ENCODE data around the gene WFDC10B. TPM values are rescaled to one million over a fixed set of nuclear protein-coding genes. Genes with fewer than 3 reads are reported as not detected.

The WFDC10B gene
- total RNA-seq, 1 experiment from 2014 or later = not detected

GRCh38 chr20:45701104-45701503 is 3.7 kb downstream of the WFDC10B start:
- no peak for DNase-seq (ENCODE audit: low read depth, low spot score)
- no peak overlapping the region for H3K4me2 ChIP-seq (ENCODE audit: low read length)
- no TSS peak for BruUV-seq (replicated peaks)
- ChIA-PET CTCF (no interaction called here), RAD21 (ENCODE audit: low non-redundant PET in 1 of 2, low total read pairs in 2 of 2, uncharacterized antibody in 2 of 2, unreplicated experiment in 2 of 2) (no interaction called here), POLR2A (no interaction called here)
- H4K20me1 ChIP-seq (ENCODE audit: insufficient read depth) = no peaks in the 10 kb centered on the region
- no peak overlapping the region for H3K4me3 ChIP-seq (replicated peaks in 1 of 2; ENCODE audit: low read depth in 1 of 2, low read length in 2 of 2)
- H3K4me1 ChIP-seq (ENCODE audit: control insufficient read depth in 1 of 2, insufficient read depth in 2 of 2, low read length in 2 of 2) = no peaks in the 10 kb centered on the region
- no peaks in the 10 kb centered on the region for H3K79me2 ChIP-seq (ENCODE audit: insufficient read depth, low read length)
- H3K9me3 ChIP-seq (ENCODE audit: control insufficient read depth in 1 of 2, insufficient read depth in 1 of 2, low read depth in 1 of 2, low read length in 2 of 2) = no peaks in the 10 kb centered on the region
- no peaks in the 10 kb centered on the region for H3K27me3 ChIP-seq (ENCODE audit: insufficient read depth, low read length)
- H3K36me3 ChIP-seq (ENCODE audit: control insufficient read depth in 1 of 2, insufficient read depth in 2 of 2, low read length in 2 of 2) = no peaks in the 10 kb centered on the region
- intact Hi-C loops (cut with micrococcal nuclease) = no loop called here
- no peak for ATAC-seq
- H3K9ac ChIP-seq (ENCODE audit: low read length) = no peak overlapping the region
- H2AFZ ChIP-seq (ENCODE audit: low read depth, low read length, poor library complexity, severe bottlenecking) = no peak overlapping the region
- H3K27ac ChIP-seq (ENCODE audit: low read depth, low read length) = no peak overlapping the region
- H3K9me2 ChIP-seq (ENCODE audit: insufficient read depth) = no peaks in the 10 kb centered on the region
- TF ChIP-seq FOSL1 (IDR thresholded peaks at IDR 0.05; ENCODE audit: low read depth) (no peak), POLR2A (IDR thresholded peaks at IDR 0.05; ENCODE audit: borderline replicate concordance, extremely low read depth, insufficient read depth, insufficient read length) (no peak), EZH2phosphoT487 (IDR thresholded peaks at IDR 0.05; ENCODE audit: borderline replicate concordance) (no peak), SRF (IDR thresholded peaks at IDR 0.05; ENCODE audit: low read depth) (no peak), CEBPB (IDR thresholded peaks at IDR 0.05; ENCODE audit: low read depth) (no peak), YY1 (IDR thresholded peaks at IDR 0.05; ENCODE audit: extremely low read depth, insufficient replicate concordance, low read depth, low read length) (no peak), JUND (IDR thresholded peaks at IDR 0.05) (no peak)
- TF ChIP-seq, protein P1, sequence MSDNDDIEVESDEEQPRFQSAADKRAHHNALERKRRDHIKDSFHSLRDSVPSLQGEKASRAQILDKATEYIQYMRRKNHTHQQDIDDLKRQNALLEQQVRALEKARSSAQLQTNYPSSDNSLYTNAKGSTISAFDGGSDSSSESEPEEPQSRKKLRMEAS (IDR thresholded peaks at IDR 0.05) = no peak
- TF ChIP-seq, protein P2, sequence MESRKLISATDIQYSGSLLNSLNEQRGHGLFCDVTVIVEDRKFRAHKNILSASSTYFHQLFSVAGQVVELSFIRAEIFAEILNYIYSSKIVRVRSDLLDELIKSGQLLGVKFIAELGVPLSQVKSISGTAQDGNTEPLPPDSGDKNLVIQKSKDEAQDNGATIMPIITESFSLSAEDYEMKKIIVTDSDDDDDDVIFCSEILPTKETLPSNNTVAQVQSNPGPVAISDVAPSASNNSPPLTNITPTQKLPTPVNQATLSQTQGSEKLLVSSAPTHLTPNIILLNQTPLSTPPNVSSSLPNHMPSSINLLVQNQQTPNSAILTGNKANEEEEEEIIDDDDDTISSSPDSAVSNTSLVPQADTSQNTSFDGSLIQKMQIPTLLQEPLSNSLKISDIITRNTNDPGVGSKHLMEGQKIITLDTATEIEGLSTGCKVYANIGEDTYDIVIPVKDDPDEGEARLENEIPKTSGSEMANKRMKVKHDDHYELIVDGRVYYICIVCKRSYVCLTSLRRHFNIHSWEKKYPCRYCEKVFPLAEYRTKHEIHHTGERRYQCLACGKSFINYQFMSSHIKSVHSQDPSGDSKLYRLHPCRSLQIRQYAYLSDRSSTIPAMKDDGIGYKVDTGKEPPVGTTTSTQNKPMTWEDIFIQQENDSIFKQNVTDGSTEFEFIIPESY (IDR thresholded peaks at IDR 0.05; ENCODE audit: extremely low read depth, insufficient replicate concordance, low read length) = no peak

DNA sequence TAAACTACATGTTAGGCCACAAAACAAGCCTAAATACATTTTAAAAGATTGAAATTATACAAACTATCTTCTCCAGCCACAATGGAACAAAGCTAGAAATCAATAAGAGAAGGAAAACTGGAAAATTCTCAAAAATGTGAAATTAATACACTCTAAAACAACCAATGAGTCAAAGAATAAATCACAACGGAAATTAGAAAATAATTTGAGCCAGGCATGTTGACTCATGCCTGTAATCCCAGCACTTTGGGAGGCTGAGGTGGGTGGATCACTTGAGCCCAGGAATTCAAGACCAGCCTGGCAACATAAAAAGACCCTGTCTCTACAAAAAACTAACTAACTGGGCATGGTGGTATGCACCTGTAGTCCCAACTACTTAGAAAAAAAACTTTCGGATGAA is 9.3 kb downstream of the WFDC10B start:
- ChIA-PET RAD21 (ENCODE audit: low non-redundant PET in 1 of 2, low total read pairs in 2 of 2, uncharacterized antibody in 2 of 2, unreplicated experiment in 2 of 2) (no interaction called here), CTCF (interaction anchor here (1.1 kb wide), 1 partner anchor 106 kb away, joined by 3 read pairs; no protein-coding TSS in a partner anchor), POLR2A (no interaction called here)
- Histone ChIP-seq H3K4me3 (replicated peaks in 1 of 2; ENCODE audit: low read depth in 1 of 2, low read length in 2 of 2) (no peak overlapping the region), H3K36me3 (ENCODE audit: control insufficient read depth in 1 of 2, insufficient read depth in 2 of 2, low read length in 2 of 2) (no peaks in the 10 kb centered on the region), H3K9me3 (ENCODE audit: control insufficient read depth in 1 of 2, insufficient read depth in 1 of 2, low read depth in 1 of 2, low read length in 2 of 2) (no peaks in the 10 kb centered on the region), H3K4me2 (ENCODE audit: low read length) (no peak overlapping the region), H4K20me1 (ENCODE audit: insufficient read depth) (no peaks in the 10 kb centered on the region), H3K4me1 (ENCODE audit: control insufficient read depth in 1 of 2, insufficient read depth in 2 of 2, low read length in 2 of 2) (no peaks in the 10 kb centered on the region), H3K9ac (ENCODE audit: low read length) (no peak overlapping the region), H3K9me2 (ENCODE audit: insufficient read depth) (no peaks in the 10 kb centered on the region), H2AFZ (ENCODE audit: low read depth, low read length, poor library complexity, severe bottlenecking) (no peak overlapping the region), H3K27me3 (ENCODE audit: insufficient read depth, low read length) (no peaks in the 10 kb centered on the region), H3K27ac (ENCODE audit: low read depth, low read length) (no peak overlapping the region), H3K79me2 (ENCODE audit: insufficient read depth, low read length) (no peaks in the 10 kb centered on the region)
- DNase-seq (ENCODE audit: low read depth, low spot score) (no peak), ATAC-seq (no peak)
- intact Hi-C loops (cut with micrococcal nuclease) = no loop called here
- BruUV-seq (replicated peaks) = no TSS peak
- TF ChIP-seq FOSL1 (IDR thresholded peaks at IDR 0.05; ENCODE audit: low read depth) (no peak), SP1 (IDR thresholded peaks at IDR 0.05; ENCODE audit: low read depth) (no peak), SRF (IDR thresholded peaks at IDR 0.05; ENCODE audit: low read depth) (no peak), EZH2 (IDR thresholded peaks at IDR 0.05) (no peak), SIN3A (IDR thresholded peaks at IDR 0.05; ENCODE audit: low read depth) (no peak), ZNF274 (IDR thresholded peaks at IDR 0.05; ENCODE audit: low read depth, low read length) (no peak), ZFX (IDR thresholded peaks at IDR 0.05) (no peak), JUND (IDR thresholded peaks at IDR 0.05) (no peak), TCF7L2 (IDR thresholded peaks at IDR 0.05; ENCODE audit: borderline replicate concordance, extremely low read depth, insufficient read depth, insufficient read length) (no peak), RAD21 (IDR thresholded peaks at IDR 0.05; ENCODE audit: low read depth) (no peak)
- TF ChIP-seq, protein P3, sequence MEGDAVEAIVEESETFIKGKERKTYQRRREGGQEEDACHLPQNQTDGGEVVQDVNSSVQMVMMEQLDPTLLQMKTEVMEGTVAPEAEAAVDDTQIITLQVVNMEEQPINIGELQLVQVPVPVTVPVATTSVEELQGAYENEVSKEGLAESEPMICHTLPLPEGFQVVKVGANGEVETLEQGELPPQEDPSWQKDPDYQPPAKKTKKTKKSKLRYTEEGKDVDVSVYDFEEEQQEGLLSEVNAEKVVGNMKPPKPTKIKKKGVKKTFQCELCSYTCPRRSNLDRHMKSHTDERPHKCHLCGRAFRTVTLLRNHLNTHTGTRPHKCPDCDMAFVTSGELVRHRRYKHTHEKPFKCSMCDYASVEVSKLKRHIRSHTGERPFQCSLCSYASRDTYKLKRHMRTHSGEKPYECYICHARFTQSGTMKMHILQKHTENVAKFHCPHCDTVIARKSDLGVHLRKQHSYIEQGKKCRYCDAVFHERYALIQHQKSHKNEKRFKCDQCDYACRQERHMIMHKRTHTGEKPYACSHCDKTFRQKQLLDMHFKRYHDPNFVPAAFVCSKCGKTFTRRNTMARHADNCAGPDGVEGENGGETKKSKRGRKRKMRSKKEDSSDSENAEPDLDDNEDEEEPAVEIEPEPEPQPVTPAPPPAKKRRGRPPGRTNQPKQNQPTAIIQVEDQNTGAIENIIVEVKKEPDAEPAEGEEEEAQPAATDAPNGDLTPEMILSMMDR (IDR thresholded peaks at IDR 0.05 in 2 of 3, conservative IDR thresholded peaks at IDR 0.05 in 1 of 3; ENCODE audit: borderline replicate concordance in 1 of 3, insufficient read depth in 1 of 3, low read depth in 2 of 3, low read length in 2 of 3) = no peak
- TF ChIP-seq, protein P4, sequence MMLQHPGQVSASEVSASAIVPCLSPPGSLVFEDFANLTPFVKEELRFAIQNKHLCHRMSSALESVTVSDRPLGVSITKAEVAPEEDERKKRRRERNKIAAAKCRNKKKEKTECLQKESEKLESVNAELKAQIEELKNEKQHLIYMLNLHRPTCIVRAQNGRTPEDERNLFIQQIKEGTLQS (IDR thresholded peaks at IDR 0.05) = no peak
- TF ChIP-seq, protein P1 (IDR thresholded peaks at IDR 0.05) = no peak
